B cell (primary cell): ENCODE measurements around the gene GPAT3. TPM values are rescaled to one million over a fixed set of nuclear protein-coding genes. Genes with fewer than 3 reads are reported as not detected.

Source experiments
- ATAC-seq: fragments of 200-7000 bp; cut with Tn5 transposase; one replicate; pipeline ENCODE4 v1.10.0; 2021; ENCODE audit warnings: low read depth, mild to moderate bottlenecking, moderate number of reproducible peaks, moderate library complexity
- CTCF ChIA-PET: fragments of 350-600 bp; sonication (Branson Sonifier 250); formaldehyde crosslinking; loops from one replicate; lab custom pipeline; 2021; ENCODE audit warnings: antibody characterized with exemption, inconsistent platforms; lab: Charles Lee
- POLR2A ChIA-PET: fragments of 350-600 bp; sonication (Branson Sonifier 250); formaldehyde crosslinking; loops from one replicate; lab custom pipeline; 2021; ENCODE audit warnings: antibody characterized with exemption; lab: Charles Lee
- DNase-seq: peaks from one replicate; pipeline ENCODE4 v3.0.0; 2013
- H2AFZ ChIP-seq: 2 replicates; pipeline ENCODE4 v1.6.1; 2012; ENCODE audit warnings: mild to moderate bottlenecking, low read depth, low read length; ENCODE audit not compliant: insufficient read depth, poor library complexity, severe bottlenecking
- H3K27ac ChIP-seq, 2 donors: 1 replicate in 1 of 2; 2 replicates in 1 of 2; pipeline ENCODE4 v1.5.1; 2012 to 2013; ENCODE audit warnings: low read length in 2 of 2, mild to moderate bottlenecking in 2 of 2, moderate library complexity in 1 of 2
- H3K27me3 ChIP-seq, 4 experiments: fragments of 200-600 bp in 1 of 4; sonication (generic) in 1 of 4; replicated peaks in 1 of 4; 1 replicate in 2 of 4; 2 replicates in 2 of 4; pipeline versions ENCODE4 v1.6.1 to v1.7.0; 2013 to 2016; ENCODE audit warnings: low read length in 3 of 4, mild to moderate bottlenecking in 2 of 4, mixed read lengths in 1 of 4, moderate library complexity in 1 of 4; ENCODE audit not compliant: insufficient read depth in 4 of 4, control insufficient read depth in 3 of 4; ENCODE audit errors: control extremely low read depth in 1 of 4
- H3K36me3 ChIP-seq, 2 experiments: replicated peaks in 1 of 2; 1 replicate in 1 of 2; 2 replicates in 1 of 2; pipeline versions ENCODE4 v1.6.1 to v1.7.1; 2013; ENCODE audit warnings: low read length in 1 of 2; ENCODE audit not compliant: insufficient read depth in 2 of 2, control insufficient read depth in 1 of 2; ENCODE audit errors: control extremely low read depth in 1 of 2, extremely low read depth in 1 of 2
- H3K4me1 ChIP-seq, 2 donors: fragments of 200-600 bp in 1 of 2; sonication (generic) in 1 of 2; 1 replicate in 1 of 2; 2 replicates in 1 of 2; pipeline versions ENCODE4 v1.5.1 to v1.6.1; 2013 to 2017; ENCODE audit warnings: low read length in 2 of 2; ENCODE audit not compliant: control insufficient read depth in 2 of 2, insufficient read depth in 2 of 2
- H3K4me2 ChIP-seq: replicated peaks from 2 replicates; pipeline ENCODE3; 2012; ENCODE audit warnings: mild to moderate bottlenecking, low read depth, low read length; ENCODE audit not compliant: poor library complexity, severe bottlenecking
- H3K4me3 ChIP-seq, 5 experiments: fragments of 200-600 bp in 1 of 5; sonication (generic) in 1 of 5; 1 replicate in 3 of 5; 2 replicates in 2 of 5; pipeline versions ENCODE4 v1.5.1 to v1.7.0; 2011 to 2016; ENCODE audit warnings: low read length in 4 of 5, mild to moderate bottlenecking in 4 of 5, low read depth in 2 of 5, control low read depth in 1 of 5, moderate library complexity in 1 of 5; ENCODE audit not compliant: insufficient read depth in 1 of 5; ENCODE audit errors: control extremely low read depth in 1 of 5, extremely low read depth in 1 of 5
- H3K79me2 ChIP-seq: fragments of 200-600 bp; sonication (generic); one replicate; pipeline ENCODE4 v1.6.0; 2016; ENCODE audit warnings: low read length; ENCODE audit not compliant: control insufficient read depth, insufficient read depth
- H3K9ac ChIP-seq: fragments of 200-600 bp; sonication (generic); 2 replicates; pipeline ENCODE4 v1.6.1; 2017; ENCODE audit warnings: mild to moderate bottlenecking, low read length, moderate library complexity
- H3K9me3 ChIP-seq, 3 donors: one replicate each; pipeline versions ENCODE4 v1.6.1 to v1.7.1; 2013; ENCODE audit warnings: low read length in 2 of 3; ENCODE audit not compliant: control insufficient read depth in 2 of 3, insufficient read depth in 1 of 3; ENCODE audit errors: control extremely low read depth in 1 of 3
- H4K20me1 ChIP-seq: 2 replicates; pipeline ENCODE4 v1.6.0; 2012; ENCODE audit warnings: mild to moderate bottlenecking, low read length; ENCODE audit not compliant: insufficient read depth, control insufficient read depth, poor library complexity, severe bottlenecking
- H3K27ac Mint-ChIP-seq: one replicate; pipeline ENCODE4 v1.8.0; 2021; ENCODE audit warnings: mixed read lengths
- H3K27me3 Mint-ChIP-seq: one replicate; pipeline ENCODE4 v1.8.0; 2021; ENCODE audit warnings: mixed read lengths
- H3K4me1 Mint-ChIP-seq: one replicate; pipeline ENCODE4 v1.8.0; 2021; ENCODE audit warnings: mixed read lengths
- H3K4me3 Mint-ChIP-seq: one replicate; pipeline ENCODE4 v1.8.0; 2021; ENCODE audit warnings: mixed read lengths
- H3K9me3 Mint-ChIP-seq: one replicate; pipeline ENCODE4 v1.8.0; 2022; ENCODE audit warnings: mixed read lengths; ENCODE audit not compliant: insufficient read depth
- CTCF ChIP-seq: fragments of 200-600 bp; IDR thresholded peaks from one replicate; pipeline ENCODE4 v1.8.0; 2022; ENCODE audit warnings: antibody characterized with exemption, mild to moderate bottlenecking
- EZH2 ChIP-seq: IDR thresholded peaks from 2 replicates; pipeline ENCODE4 v1.6.1; 2012; ENCODE audit warnings: borderline replicate concordance, low read depth, mild to moderate bottlenecking, moderate library complexity, low read length; ENCODE audit not compliant: insufficient read depth, poor library complexity, severe bottlenecking
- WGBS: methylation state at CpG from one replicate; pipeline ENCODE4 v1.1.5; 2013; ENCODE audit warnings: missing lambda C conversion rate; ENCODE audit not compliant: insufficient coverage; 5-methylcytosine and 5-hydroxymethylcytosine counted together
- intact Hi-C: fragments of 100-400 bp; cut with micrococcal nuclease; formaldehyde crosslinking; loops from one replicate; pipeline ENCODE4 v1.10.0; 2022
- polyA plus RNA-seq: library from polyadenylated mRNA; depleted of rRNA; stranded (reverse); fragments of >200 nt; gene quantifications from 2 replicates; pipeline ENCODE4 v1.2.3, GENCODE V29; 2012
- total RNA-seq, 2 donors: library from RNA; stranded (reverse); fragments of 120-200 nt in 1 of 2; gene quantifications; 1 replicate in 1 of 2; 2 replicates in 1 of 2; pipeline versions ENCODE4 v1.2.3 to v1.2.4, GENCODE V29; 2013 to 2022

The GPAT3 gene
- total and polyA plus RNA-seq, 2 donors (not counting 1 experiment from before 2014, with no cell fraction given): 0.06 to 0.89 TPM

- peaks cover 24% of the 10 kb centered on the region for H3K9me3 Mint-ChIP-seq
- peaks cover 44% of the 10 kb centered on the region for H3K27me3 Mint-ChIP-seq
- intact Hi-C loops: no loop called here
- WGBS: no CpG with 5 or more reads among the region's 1 CpG
- Histone ChIP-seq H3K36me3 (no peaks in the 10 kb centered on the region), H2AFZ (no peak overlapping the region), H3K27ac (no peak overlapping the region), H3K4me2 (no peak overlapping the region), H3K9ac (no peak overlapping the region), H4K20me1 (no peaks in the 10 kb centered on the region), H3K9me3 (peaks cover 2 to 26% (median 21%) of the 10 kb centered on the region in 3 donors), H3K27me3 (peaks cover 0 to 5% (median 2%) of the 10 kb centered on the region in 4 experiments), H3K4me1 (no peaks in the 10 kb centered on the region), H3K4me3 (no peak overlapping the region), H3K79me2 (no peaks in the 10 kb centered on the region)
- ChIA-PET CTCF (no interaction called here), POLR2A (no interaction called here)
- ATAC-seq (no peak), DNase-seq (no peak)
- no peak overlapping the region for H3K4me3 Mint-ChIP-seq
- no peak for TF ChIP-seq EZH2
- TF ChIP-seq CTCF: no peak
- H3K4me1 Mint-ChIP-seq: no peaks in the 10 kb centered on the region
- no peak overlapping the region for H3K27ac Mint-ChIP-seq
Measured at GRCh38 chr4:83616252-83616651, 80.3 kb downstream of the GPAT3 start.

DNA sequence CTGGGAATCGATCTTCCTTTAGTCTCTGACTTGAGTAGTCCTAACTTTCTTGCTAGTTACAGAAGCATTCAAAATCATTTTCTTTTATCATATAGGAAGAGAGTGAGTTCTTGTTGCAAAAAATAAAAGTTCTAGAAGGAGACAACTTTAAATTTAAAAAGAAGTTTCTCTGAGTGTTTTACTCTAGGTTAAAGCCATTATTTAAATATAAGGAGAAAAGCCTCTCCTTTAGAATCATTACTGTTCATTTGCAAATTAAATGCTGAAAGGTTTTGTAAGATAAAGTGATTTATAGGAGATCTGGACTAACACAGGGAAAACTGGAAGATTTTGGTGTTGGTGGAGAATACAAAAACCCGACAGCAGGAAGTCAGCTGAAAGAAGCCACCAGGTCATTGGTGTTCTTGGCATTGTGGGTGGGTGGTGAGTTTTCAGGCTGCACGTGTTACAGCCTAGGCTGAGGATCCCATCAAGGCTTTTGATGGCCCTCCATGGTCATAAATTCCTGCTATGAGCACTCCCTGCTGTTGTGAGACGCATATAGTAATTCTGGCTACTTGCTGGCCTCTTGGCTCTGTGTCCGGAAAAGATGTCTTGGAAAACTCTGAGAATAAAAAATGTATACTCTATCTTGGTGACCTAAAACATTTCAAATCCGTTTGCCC, 81.6 kb downstream of the GPAT3 start:
- H4K20me1 ChIP-seq: no peaks in the 10 kb centered on the region
- WGBS: 86% methylated on average over 3 of the region's 6 CpGs
- no peaks in the 10 kb centered on the region for H3K4me1 ChIP-seq
- Mint-ChIP-seq H3K27ac (no peak overlapping the region), H3K4me1 (no peaks in the 10 kb centered on the region), H3K9me3 (peaks cover 24% of the 10 kb centered on the region), H3K27me3 (peaks cover 41% of the 10 kb centered on the region), H3K4me3 (no peak overlapping the region)
- H2AFZ ChIP-seq: no peak overlapping the region
- H3K4me2 ChIP-seq: no peak overlapping the region
- ATAC-seq: no peak
- peaks cover 4 to 38% (median 21%) of the 10 kb centered on the region in 3 donors for H3K9me3 ChIP-seq
- H3K9ac ChIP-seq: no peak overlapping the region
- no peak overlapping the region for H3K27ac ChIP-seq
- no peak for DNase-seq
- no peaks in the 10 kb centered on the region for H3K79me2 ChIP-seq
- intact Hi-C loops: no loop called here
- POLR2A ChIA-PET: no interaction called here
- H3K36me3 ChIP-seq: no peaks in the 10 kb centered on the region
- H3K27me3 ChIP-seq: peaks cover 0 to 9% (median 3%) of the 10 kb centered on the region in 4 experiments
- H3K4me3 ChIP-seq: no peak overlapping the region
- CTCF ChIA-PET: no interaction called here
- TF ChIP-seq CTCF (no peak), EZH2 (no peak)
